ENCODE measurements around the gene POU2F2. TPM values are rescaled to one million over a fixed set of nuclear protein-coding genes. Genes with fewer than 3 reads are reported as not detected.
A peak's percentile ranks its signal among the peaks of the same experiment; 100 is the strongest.

POU2F2 gene
- total RNA-seq, 4 donors from 2014 or later = 0.55 to 3.2 (median 0.77) TPM; not detected in 1

DNA sequence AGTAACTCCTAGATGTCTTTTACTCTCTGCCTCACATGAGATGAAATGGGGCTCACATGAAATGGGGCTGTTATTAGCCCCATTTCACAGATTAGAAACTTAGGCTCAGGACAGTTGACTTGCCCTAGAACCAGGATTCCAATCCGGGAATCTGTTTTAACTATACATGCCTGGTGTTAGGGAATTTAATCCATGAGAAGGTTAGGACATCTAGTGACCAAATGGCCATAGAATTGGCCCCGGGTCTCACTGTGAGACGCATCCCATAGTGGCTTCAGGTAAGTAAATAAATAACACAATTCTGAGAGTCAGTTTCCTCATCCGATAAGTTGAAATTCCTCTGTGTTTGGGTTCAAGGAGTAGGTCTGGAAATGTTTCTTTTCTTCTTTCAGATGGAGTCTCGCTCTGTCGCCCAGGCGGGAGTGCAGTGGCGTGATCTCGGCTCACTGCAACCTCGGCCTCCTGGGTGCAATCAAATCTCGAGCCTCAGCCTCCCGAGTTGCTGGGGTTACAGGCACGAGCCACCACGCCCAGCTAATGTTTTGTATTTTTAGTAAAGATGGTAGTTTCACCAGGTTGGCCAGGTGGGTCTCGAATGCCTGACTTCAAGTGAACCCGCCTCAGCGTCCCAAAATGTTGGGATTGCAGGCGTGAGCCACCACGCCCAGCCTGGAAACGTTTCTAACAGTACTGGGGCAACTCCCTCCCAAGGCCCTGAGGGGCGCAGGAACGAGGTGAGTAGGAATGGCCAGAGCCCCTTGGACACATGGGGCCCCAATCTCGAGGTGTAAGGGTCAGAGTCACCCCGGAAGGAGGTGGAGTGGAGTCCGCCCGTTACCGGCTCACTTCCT lies 57.5 kb downstream of the POU2F2 start:
- no peaks in the 10 kb centered on the region for H3K36me3 ChIP-seq
- TF ChIP-seq, protein P1, sequence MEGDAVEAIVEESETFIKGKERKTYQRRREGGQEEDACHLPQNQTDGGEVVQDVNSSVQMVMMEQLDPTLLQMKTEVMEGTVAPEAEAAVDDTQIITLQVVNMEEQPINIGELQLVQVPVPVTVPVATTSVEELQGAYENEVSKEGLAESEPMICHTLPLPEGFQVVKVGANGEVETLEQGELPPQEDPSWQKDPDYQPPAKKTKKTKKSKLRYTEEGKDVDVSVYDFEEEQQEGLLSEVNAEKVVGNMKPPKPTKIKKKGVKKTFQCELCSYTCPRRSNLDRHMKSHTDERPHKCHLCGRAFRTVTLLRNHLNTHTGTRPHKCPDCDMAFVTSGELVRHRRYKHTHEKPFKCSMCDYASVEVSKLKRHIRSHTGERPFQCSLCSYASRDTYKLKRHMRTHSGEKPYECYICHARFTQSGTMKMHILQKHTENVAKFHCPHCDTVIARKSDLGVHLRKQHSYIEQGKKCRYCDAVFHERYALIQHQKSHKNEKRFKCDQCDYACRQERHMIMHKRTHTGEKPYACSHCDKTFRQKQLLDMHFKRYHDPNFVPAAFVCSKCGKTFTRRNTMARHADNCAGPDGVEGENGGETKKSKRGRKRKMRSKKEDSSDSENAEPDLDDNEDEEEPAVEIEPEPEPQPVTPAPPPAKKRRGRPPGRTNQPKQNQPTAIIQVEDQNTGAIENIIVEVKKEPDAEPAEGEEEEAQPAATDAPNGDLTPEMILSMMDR (IDR thresholded peaks at IDR 0.05) = no peak
- TF ChIP-seq POLR2A (IDR thresholded peaks at IDR 0.05) = no peak
- peaks cover 0 to 7% of the 10 kb centered on the region in 2 donors for H3K4me1 ChIP-seq
- peak in 1 of 2 donors; percentile 30 for DNase-seq
- intact Hi-C loops (cut with DNase I; ENCODE audit: low total_unique reads) = no loop called here
- H3K27me3 ChIP-seq = no peaks in the 10 kb centered on the region
- peak overlapping the region; percentile 52 to 74 for H3K4me3 ChIP-seq
- peak overlapping the region; percentile 93 to 97 for H3K27ac ChIP-seq
- no peaks in the 10 kb centered on the region for H3K9me3 ChIP-seq

DNA sequence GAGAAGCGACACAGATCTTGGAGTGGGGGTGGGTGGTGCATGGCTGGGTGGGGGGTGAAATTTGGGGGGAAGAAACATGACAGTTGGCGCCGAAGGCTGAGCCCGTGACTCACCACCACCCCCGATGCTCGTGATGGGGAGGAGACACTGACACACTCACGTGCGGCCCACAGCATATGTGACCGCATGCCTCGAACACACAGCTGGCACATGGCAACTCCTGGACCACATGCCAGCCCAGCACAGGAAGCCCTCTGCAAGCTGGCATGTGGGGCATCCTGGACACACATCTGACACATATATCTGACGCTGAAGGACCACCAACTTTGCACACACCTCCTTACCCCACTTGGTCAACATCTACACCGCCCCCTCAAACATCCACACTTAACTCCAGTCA lies 61.0 kb downstream of the POU2F2 start:
- no peaks in the 10 kb centered on the region for H3K27me3 ChIP-seq
- H3K4me3 ChIP-seq = no peak overlapping the region
- DNase-seq = no peak
- H3K36me3 ChIP-seq = no peaks in the 10 kb centered on the region
- TF ChIP-seq, protein P1 (IDR thresholded peaks at IDR 0.05) = no peak
- no peaks in the 10 kb centered on the region for H3K4me1 ChIP-seq
- no peak overlapping the region for H3K27ac ChIP-seq
- intact Hi-C loops (cut with DNase I; ENCODE audit: low total_unique reads) = no loop called here
- H3K9me3 ChIP-seq = no peaks in the 10 kb centered on the region

DNA sequence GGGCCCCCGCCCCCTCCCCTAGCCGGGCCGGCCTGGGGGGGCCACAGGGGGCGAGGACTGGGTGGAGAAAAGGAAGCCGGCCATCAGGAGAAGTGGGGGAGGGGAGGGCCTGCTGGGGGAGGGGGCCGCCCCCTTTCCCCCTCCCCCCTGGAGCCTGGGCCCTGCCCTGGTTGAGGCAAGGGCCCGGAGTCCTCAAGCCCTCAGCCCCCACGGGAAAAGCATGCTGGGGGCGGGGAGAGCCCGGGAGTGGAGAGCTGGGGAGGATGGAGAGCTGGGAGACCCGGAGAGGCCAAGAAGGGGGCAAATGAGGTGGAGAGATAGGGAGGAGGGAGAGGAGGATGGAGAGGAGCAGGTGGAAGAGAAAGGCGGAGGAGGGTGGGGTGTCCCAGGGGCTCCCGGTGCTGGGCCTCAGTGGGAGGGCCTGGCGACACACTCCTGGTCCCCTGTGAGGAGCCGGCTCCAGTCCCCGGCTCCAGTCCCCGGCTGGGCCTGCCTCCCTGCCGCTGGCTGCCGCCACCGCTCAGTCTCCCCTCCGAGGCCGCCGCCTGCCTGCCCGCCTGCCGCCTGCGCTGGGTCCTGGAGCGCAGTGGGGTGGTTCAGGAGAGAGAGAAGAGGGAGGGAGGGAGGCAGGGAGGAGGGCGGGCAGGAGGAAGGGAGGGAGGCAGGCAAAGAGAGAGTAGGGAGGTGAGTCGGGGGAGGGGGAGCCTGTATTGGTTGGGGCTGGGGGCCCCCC lies 62.5 kb downstream of the POU2F2 start, which contains the start of gene GRIK5:
GRIK5 (minus strand) TSS at position 588 of the 733 bp plus-strand sequence. CDS start 4,436 bp downstream, outside the sequence.
- Histone ChIP-seq H3K4me3 (peak within 1 kb of the TSS; percentile 32 to 39), H3K9me3 (no peaks in the 10 kb centered on the region), H3K36me3 (no peaks in the 10 kb centered on the region), H3K4me1 (no peaks in the 10 kb centered on the region), H3K27ac (peak within 1 kb of the TSS in 1 of 2 donors; percentile 73), H3K27me3 (no peaks in the 10 kb centered on the region)
- peak in 1 of 2 donors; percentile 33 for TF ChIP-seq POLR2A (IDR thresholded peaks at IDR 0.05)
- TF ChIP-seq, protein P1 (IDR thresholded peaks at IDR 0.05) = no peak
- intact Hi-C loops (cut with DNase I; ENCODE audit: low total_unique reads) = no loop called here
- peak in 1 of 2 donors; percentile 30 for DNase-seq

DNA sequence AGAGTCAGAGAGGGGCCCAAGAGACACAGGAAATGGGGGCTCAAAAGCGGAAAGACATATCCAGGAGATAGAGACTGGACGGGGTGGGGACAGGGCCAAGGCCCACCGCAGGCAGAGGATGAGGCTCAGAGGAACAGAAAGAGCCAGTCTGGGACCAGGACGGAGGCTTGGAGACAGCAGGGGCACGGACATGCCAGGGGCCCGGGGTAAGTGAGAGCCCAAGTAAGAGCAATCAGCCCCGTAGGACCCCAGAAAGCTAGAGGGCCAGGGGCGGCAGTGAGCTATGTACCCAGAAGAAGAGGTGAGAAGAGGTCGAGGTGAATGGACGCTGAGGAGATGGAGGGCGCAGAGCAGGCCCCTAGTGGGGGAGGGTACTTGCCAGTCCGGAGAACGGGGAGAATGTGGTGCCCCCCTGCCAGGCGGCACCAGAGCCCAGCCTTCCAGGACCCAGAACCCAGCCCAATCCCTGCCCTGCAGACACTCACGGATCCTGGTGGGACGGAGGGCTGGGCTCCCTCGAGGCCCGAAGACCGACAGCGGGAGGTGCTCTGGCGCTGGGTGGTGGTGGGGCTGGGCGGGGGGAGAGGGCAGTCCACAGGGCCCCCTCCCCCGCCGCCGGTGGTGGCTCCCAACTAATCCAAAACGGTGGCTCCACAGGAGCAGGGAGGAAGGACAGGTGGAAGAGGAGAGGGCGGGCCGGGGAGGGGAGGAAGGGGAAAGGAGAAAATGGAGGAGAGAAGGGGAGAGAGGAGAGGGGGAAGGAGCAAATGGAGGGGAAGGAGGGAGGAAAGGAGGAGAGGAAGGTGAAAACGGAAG lies 63.3 kb downstream of the POU2F2 start:
- DNase-seq = no peak
- Histone ChIP-seq H3K4me3 (peak overlapping the region; percentile 32 to 39), H3K36me3 (no peaks in the 10 kb centered on the region), H3K9me3 (no peaks in the 10 kb centered on the region), H3K27ac (peak overlapping the region in 1 of 2 donors; percentile 73), H3K27me3 (no peaks in the 10 kb centered on the region), H3K4me1 (no peaks in the 10 kb centered on the region)
- intact Hi-C loops (cut with DNase I; ENCODE audit: low total_unique reads) = no loop called here
- TF ChIP-seq, protein P1 (IDR thresholded peaks at IDR 0.05) = no peak
- no peak for TF ChIP-seq POLR2A (IDR thresholded peaks at IDR 0.05)

Measured in uterus (tissue), 4 donors.